Activated naive CD4-positive, alpha-beta T cell treated with anti-CD3 and anti-CD28 coated beads, Interleukin-2, amount 10 ng/mL, durations not matched to agents 7 days and 5 days (primary cell): Measurements from ENCODE around the gene ACTN2.

ENCODE experiments used
- CTCF ChIA-PET: fragments of 350-600 bp; sonication (Branson Sonifier 250); formaldehyde crosslinking; loops from one replicate; lab custom pipeline; 2021; ENCODE audit warnings: antibody characterized with exemption; lab: Charles Lee
- DNase-seq: peaks from one replicate; pipeline ENCODE4 v3.0.0-alpha.2; 2020
- H3K27ac Mint-ChIP-seq: one replicate; pipeline ENCODE4 v1.8.0; 2021; ENCODE audit warnings: mild to moderate bottlenecking, moderate library complexity, mixed read lengths
- H3K27me3 Mint-ChIP-seq: one replicate; pipeline ENCODE4 v1.8.0; 2021; ENCODE audit warnings: mild to moderate bottlenecking, mixed read lengths
- H3K36me3 Mint-ChIP-seq: one replicate; pipeline ENCODE4 v1.8.0; 2021; ENCODE audit warnings: mixed read lengths
- H3K4me1 Mint-ChIP-seq: one replicate; pipeline ENCODE4 v1.8.0; 2021; ENCODE audit warnings: mixed read lengths
- H3K4me3 Mint-ChIP-seq: one replicate; pipeline ENCODE4 v1.8.0; 2021; ENCODE audit warnings: mild to moderate bottlenecking, moderate library complexity, mixed read lengths
- H3K9me3 Mint-ChIP-seq: one replicate; pipeline ENCODE4 v1.8.0; 2021; ENCODE audit warnings: mixed read lengths

The ACTN2 gene

GRCh38 chr1:236794585-236795034 lies 108.3 kb downstream of the ACTN2 start:
- Mint-ChIP-seq H3K27me3 (peaks cover 16% of the 10 kb centered on the region), H3K36me3 (peaks cover 4% of the 10 kb centered on the region), H3K27ac (peak overlapping the region; percentile 98), H3K4me3 (peak overlapping the region; percentile 88), H3K9me3 (no peaks in the 10 kb centered on the region), H3K4me1 (peaks cover 28% of the 10 kb centered on the region)
- DNase-seq: no peak
- CTCF ChIA-PET: interaction anchor here (1.5 to 2.7 kb wide), 2 partner anchors 35 to 190 kb away, joined by 4 to 9 read pairs; partner anchors contain the start of gene HEATR1

- H3K9me3 Mint-ChIP-seq: no peaks in the 10 kb centered on the region
Observed at GRCh38 chr1:236795035-236795756, 108.9 kb downstream of the ACTN2 start, which contains the start of gene MTR. Gene MTR, plus strand, starts transcription at chr1:236795292. Its CDS starts 412 bp downstream, at chr1:236795704.

GRCh38 chr1:236795757-236796667 lies 109.7 kb downstream of the ACTN2 start:
- CTCF ChIA-PET: interaction anchor here (0.6 to 2.7 kb wide), 2 partner anchors 191 to 397 kb away, joined by 3 to 9 read pairs; partner anchors contain the start of gene HEATR1
- Mint-ChIP-seq H3K4me1 (peaks cover 35% of the 10 kb centered on the region), H3K27me3 (peaks cover 14% of the 10 kb centered on the region), H3K4me3 (peak overlapping the region; percentile 88), H3K9me3 (no peaks in the 10 kb centered on the region), H3K27ac (peak overlapping the region; percentile 98), H3K36me3 (peaks cover 11% of the 10 kb centered on the region)
- no peak for DNase-seq

More at GRCh38 chr1:236795035-236795756, 108.9 kb downstream of the ACTN2 start, which contains the start of gene MTR:
- H3K4me1 Mint-ChIP-seq: peaks cover 32% of the 10 kb centered on the region
- CTCF ChIA-PET: interaction anchor here (1.5 to 2.7 kb wide), 2 partner anchors 36 to 190 kb away, joined by 4 to 9 read pairs; partner anchors contain the start of gene HEATR1
- peaks cover 8% of the 10 kb centered on the region for H3K36me3 Mint-ChIP-seq
- H3K4me3 Mint-ChIP-seq: peak within 1 kb of the TSS; percentile 88
- peak within 1 kb of the TSS; percentile 98 for H3K27ac Mint-ChIP-seq
- peak; percentile 98 for DNase-seq
- H3K27me3 Mint-ChIP-seq: peaks cover 14% of the 10 kb centered on the region

- peaks cover 55% of the 10 kb centered on the region for H3K4me1 Mint-ChIP-seq
- no peak for DNase-seq
- peaks cover 30% of the 10 kb centered on the region for H3K36me3 Mint-ChIP-seq
- H3K27me3 Mint-ChIP-seq: peaks cover 7% of the 10 kb centered on the region
- H3K4me3 Mint-ChIP-seq: no peak overlapping the region
- no peaks in the 10 kb centered on the region for H3K9me3 Mint-ChIP-seq
- no peak overlapping the region for H3K27ac Mint-ChIP-seq
- CTCF ChIA-PET: interaction anchor here (2.2 kb wide), 1 partner anchor 194 kb away, joined by 7 read pairs; the partner anchor contains the start of gene HEATR1
Observed at GRCh38 chr1:236799001-236799400, 112.7 kb downstream of the ACTN2 start.

- no peak overlapping the region for H3K4me3 Mint-ChIP-seq
Observed at GRCh38 chr1:236800002-236800620, 113.8 kb downstream of the ACTN2 start.

GRCh38 chr1:236800623-236801022 lies 114.3 kb downstream of the ACTN2 start:
- Mint-ChIP-seq H3K36me3 (peaks cover 34% of the 10 kb centered on the region), H3K27ac (no peak overlapping the region)

More at GRCh38 chr1:236800002-236800620, 113.8 kb downstream of the ACTN2 start:
- CTCF ChIA-PET: interaction anchor here (1.4 to 2.2 kb wide), 2 partner anchors 41 to 195 kb away, joined by 3 to 7 read pairs; partner anchors contain the start of gene HEATR1
- H3K27me3 Mint-ChIP-seq: peaks cover 3% of the 10 kb centered on the region
- H3K4me1 Mint-ChIP-seq: peaks cover 47% of the 10 kb centered on the region
- no peak for DNase-seq
- H3K36me3 Mint-ChIP-seq: peaks cover 33% of the 10 kb centered on the region
- no peak overlapping the region for H3K27ac Mint-ChIP-seq
- no peaks in the 10 kb centered on the region for H3K9me3 Mint-ChIP-seq

GRCh38 chr1:236802264-236802663 lies 116.0 kb downstream of the ACTN2 start:
- Mint-ChIP-seq H3K9me3 (no peaks in the 10 kb centered on the region), H3K27ac (no peak overlapping the region), H3K4me3 (no peak overlapping the region), H3K27me3 (no peaks in the 10 kb centered on the region), H3K36me3 (peaks cover 38% of the 10 kb centered on the region), H3K4me1 (peaks cover 37% of the 10 kb centered on the region)
- DNase-seq: no peak
- CTCF ChIA-PET: no interaction called here

More at GRCh38 chr1:236800623-236801022, 114.3 kb downstream of the ACTN2 start:
- peaks cover 47% of the 10 kb centered on the region for H3K4me1 Mint-ChIP-seq
- no peaks in the 10 kb centered on the region for H3K9me3 Mint-ChIP-seq
- CTCF ChIA-PET: interaction anchor here (0.9 to 2.2 kb wide), 4 partner anchors 10 to 196 kb away, joined by 3 to 7 read pairs (median 3); partner anchors contain the start of gene HEATR1
- H3K27me3 Mint-ChIP-seq: no peaks in the 10 kb centered on the region
- H3K4me3 Mint-ChIP-seq: no peak overlapping the region
- no peak for DNase-seq

- peaks cover 16% of the 10 kb centered on the region for H3K4me1 Mint-ChIP-seq
Observed at GRCh38 chr1:236806634-236807033, 120.3 kb downstream of the ACTN2 start.

GRCh38 chr1:236808005-236808404 lies 121.7 kb downstream of the ACTN2 start:
- Mint-ChIP-seq H3K36me3 (peaks cover 60% of the 10 kb centered on the region), H3K27me3 (no peaks in the 10 kb centered on the region), H3K4me3 (no peak overlapping the region), H3K27ac (no peak overlapping the region), H3K9me3 (no peaks in the 10 kb centered on the region), H3K4me1 (peaks cover 3% of the 10 kb centered on the region)
- CTCF ChIA-PET: no interaction called here
- no peak for DNase-seq

More at GRCh38 chr1:236806634-236807033, 120.3 kb downstream of the ACTN2 start:
- peaks cover 60% of the 10 kb centered on the region for H3K36me3 Mint-ChIP-seq
- H3K27ac Mint-ChIP-seq: no peak overlapping the region
- H3K4me3 Mint-ChIP-seq: no peak overlapping the region
- no peaks in the 10 kb centered on the region for H3K9me3 Mint-ChIP-seq
- CTCF ChIA-PET: no interaction called here
- DNase-seq: no peak
- no peaks in the 10 kb centered on the region for H3K27me3 Mint-ChIP-seq

GRCh38 chr1:236808564-236809130 lies 122.3 kb downstream of the ACTN2 start:
- Mint-ChIP-seq H3K27ac (no peak overlapping the region), H3K4me3 (no peak overlapping the region), H3K4me1 (no peaks in the 10 kb centered on the region), H3K27me3 (no peaks in the 10 kb centered on the region), H3K9me3 (no peaks in the 10 kb centered on the region), H3K36me3 (peaks cover 58% of the 10 kb centered on the region)
- no peak for DNase-seq
- CTCF ChIA-PET: interaction anchor here (0.6 kb wide), 1 partner anchor 265 kb away, joined by 3 read pairs; no protein-coding TSS in a partner anchor

GRCh38 chr1:236809148-236809547 lies 122.8 kb downstream of the ACTN2 start:
- Mint-ChIP-seq H3K27me3 (no peaks in the 10 kb centered on the region), H3K36me3 (peaks cover 59% of the 10 kb centered on the region), H3K4me3 (no peak overlapping the region), H3K9me3 (no peaks in the 10 kb centered on the region), H3K27ac (no peak overlapping the region), H3K4me1 (no peaks in the 10 kb centered on the region)
- CTCF ChIA-PET: interaction anchor here (0.6 kb wide), 1 partner anchor 265 kb away, joined by 3 read pairs; no protein-coding TSS in a partner anchor
- no peak for DNase-seq

GRCh38 chr1:236810018-236810417 lies 123.7 kb downstream of the ACTN2 start:
- H3K36me3 Mint-ChIP-seq: peaks cover 62% of the 10 kb centered on the region
- no peak overlapping the region for H3K4me3 Mint-ChIP-seq
- no peaks in the 10 kb centered on the region for H3K9me3 Mint-ChIP-seq
- no peak for DNase-seq
- no peak overlapping the region for H3K27ac Mint-ChIP-seq
- CTCF ChIA-PET: interaction anchor here (1.0 kb wide), 1 partner anchor 9 kb away, joined by 3 read pairs; no protein-coding TSS in a partner anchor
- no peaks in the 10 kb centered on the region for H3K27me3 Mint-ChIP-seq
- no peaks in the 10 kb centered on the region for H3K4me1 Mint-ChIP-seq
